Activated T-helper 1 cell treated with anti-CD3 and anti-CD28 coated beads, Interleukin-12 subunit alpha, Interleukin-12 subunit beta, Interleukin-2, Interleukin-4 antibody, amounts not matched to agents 30 ng/mL and 10 ng/mL and 1 ng/mL, durations not matched to agents 14 hours and 24 hours and 36 hours (primary cell): ENCODE measurements around the gene FADS2. TPM values are rescaled to one million over a fixed set of nuclear protein-coding genes. Genes with fewer than 3 reads are reported as not detected.

ENCODE experiments used
- DNase-seq: peaks from one replicate; pipeline ENCODE4 v3.0.0; 2021; ENCODE audit warnings: low spot score
- H3K27ac Mint-ChIP-seq: one replicate; pipeline ENCODE4 v1.8.0; 2021; ENCODE audit warnings: mild to moderate bottlenecking, mixed read lengths
- H3K27me3 Mint-ChIP-seq: one replicate; pipeline ENCODE4 v1.8.0; 2022; ENCODE audit warnings: mild to moderate bottlenecking, moderate library complexity, mixed read lengths; ENCODE audit not compliant: insufficient read depth
- H3K36me3 Mint-ChIP-seq: one replicate; pipeline ENCODE4 v1.8.0; 2021; ENCODE audit warnings: low read depth, mixed read lengths
- H3K4me1 Mint-ChIP-seq: one replicate; pipeline ENCODE4 v1.8.0; 2021; ENCODE audit warnings: low read depth, mixed read lengths
- H3K4me3 Mint-ChIP-seq: one replicate; pipeline ENCODE4 v1.8.0; 2021; ENCODE audit warnings: mild to moderate bottlenecking, moderate library complexity, mixed read lengths
- H3K9me3 Mint-ChIP-seq: one replicate; pipeline ENCODE4 v1.8.0; 2021; ENCODE audit warnings: mixed read lengths
- intact Hi-C: fragments of 100-400 bp; cut with micrococcal nuclease; formaldehyde crosslinking; loops from one replicate; pipeline ENCODE4 v1.15.1; 2024
- total RNA-seq: library from RNA; stranded (reverse); gene quantifications from 2 replicates; pipeline ENCODE4 v1.2.3, GENCODE V29; 2022

The FADS2 gene
- total RNA-seq, 1 donor from 2014 or later, result 250 TPM

DNA sequence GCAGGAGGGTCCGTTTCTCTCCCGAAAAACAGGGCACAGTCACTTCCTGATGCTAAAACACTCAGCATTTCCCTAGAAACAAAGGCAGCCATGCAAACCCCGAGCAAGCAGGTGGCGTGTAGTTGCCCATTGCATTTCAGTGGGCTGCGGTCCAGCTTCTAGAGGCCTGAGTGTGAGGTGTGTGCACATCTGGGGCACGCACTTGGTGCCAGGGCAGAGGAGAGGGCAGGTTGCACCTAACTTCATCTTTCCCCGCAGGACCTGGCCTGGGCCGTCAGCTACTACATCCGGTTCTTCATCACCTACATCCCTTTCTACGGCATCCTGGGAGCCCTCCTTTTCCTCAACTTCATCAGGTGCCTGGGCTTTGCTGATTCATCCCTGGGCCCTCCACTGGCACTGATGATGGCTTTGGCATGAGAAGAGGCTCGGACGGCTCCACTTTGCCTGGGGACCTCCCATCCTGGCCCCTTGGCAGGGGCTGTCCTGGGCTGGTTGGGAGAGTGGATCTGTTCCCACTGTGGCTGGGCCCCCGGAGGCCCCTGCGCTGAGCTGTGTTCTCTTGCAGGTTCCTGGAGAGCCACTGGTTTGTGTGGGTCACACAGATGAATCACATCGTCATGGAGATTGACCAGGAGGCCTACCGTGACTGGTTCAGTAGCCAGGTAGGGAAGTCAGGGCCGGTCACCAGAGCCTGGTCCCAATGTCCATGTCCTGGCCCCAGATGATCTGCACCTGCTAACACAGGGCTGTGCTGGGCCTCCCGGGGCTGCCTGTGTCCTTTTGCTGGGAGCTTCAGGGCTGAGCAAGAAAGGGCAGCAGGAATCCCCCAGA lies 34.8 kb downstream of the FADS2 start:
- intact Hi-C loops, result no loop called here
- H3K27me3 Mint-ChIP-seq, result no peaks in the 10 kb centered on the region
- H3K4me3 Mint-ChIP-seq, result no peak overlapping the region
- no peaks in the 10 kb centered on the region for H3K4me1 Mint-ChIP-seq
- H3K9me3 Mint-ChIP-seq, result no peaks in the 10 kb centered on the region
- H3K27ac Mint-ChIP-seq, result no peak overlapping the region
- no peak for DNase-seq
- peaks cover 39% of the 10 kb centered on the region for H3K36me3 Mint-ChIP-seq

DNA sequence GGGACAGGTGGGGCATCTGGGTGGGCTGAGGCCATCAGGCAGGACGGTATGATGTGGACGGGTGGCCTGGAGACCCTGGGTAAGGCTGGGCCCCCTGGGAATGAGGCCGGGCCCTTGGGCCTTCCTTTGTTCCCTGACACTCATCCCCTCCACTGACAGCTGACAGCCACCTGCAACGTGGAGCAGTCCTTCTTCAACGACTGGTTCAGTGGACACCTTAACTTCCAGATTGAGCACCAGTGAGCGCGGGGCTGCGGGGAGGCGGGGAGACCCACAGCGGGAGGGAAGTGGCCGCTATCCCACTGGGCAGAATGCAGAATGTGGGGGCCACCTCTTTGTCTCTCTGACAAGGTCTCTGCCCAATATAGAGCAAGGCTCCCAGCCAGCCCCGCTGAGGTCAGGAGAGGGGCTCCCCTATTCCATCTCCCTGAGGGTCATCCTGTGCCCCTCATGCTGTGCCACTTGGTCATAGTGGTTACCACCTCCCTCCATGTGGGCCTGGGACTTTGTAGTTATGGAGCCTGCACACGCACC lies 35.5 kb downstream of the FADS2 start:
- Mint-ChIP-seq H3K27me3 (no peaks in the 10 kb centered on the region), H3K9me3 (no peaks in the 10 kb centered on the region), H3K4me1 (no peaks in the 10 kb centered on the region), H3K27ac (no peak overlapping the region), H3K36me3 (peaks cover 39% of the 10 kb centered on the region), H3K4me3 (no peak overlapping the region)
- DNase-seq, result no peak
- intact Hi-C loops, result no loop called here

DNA sequence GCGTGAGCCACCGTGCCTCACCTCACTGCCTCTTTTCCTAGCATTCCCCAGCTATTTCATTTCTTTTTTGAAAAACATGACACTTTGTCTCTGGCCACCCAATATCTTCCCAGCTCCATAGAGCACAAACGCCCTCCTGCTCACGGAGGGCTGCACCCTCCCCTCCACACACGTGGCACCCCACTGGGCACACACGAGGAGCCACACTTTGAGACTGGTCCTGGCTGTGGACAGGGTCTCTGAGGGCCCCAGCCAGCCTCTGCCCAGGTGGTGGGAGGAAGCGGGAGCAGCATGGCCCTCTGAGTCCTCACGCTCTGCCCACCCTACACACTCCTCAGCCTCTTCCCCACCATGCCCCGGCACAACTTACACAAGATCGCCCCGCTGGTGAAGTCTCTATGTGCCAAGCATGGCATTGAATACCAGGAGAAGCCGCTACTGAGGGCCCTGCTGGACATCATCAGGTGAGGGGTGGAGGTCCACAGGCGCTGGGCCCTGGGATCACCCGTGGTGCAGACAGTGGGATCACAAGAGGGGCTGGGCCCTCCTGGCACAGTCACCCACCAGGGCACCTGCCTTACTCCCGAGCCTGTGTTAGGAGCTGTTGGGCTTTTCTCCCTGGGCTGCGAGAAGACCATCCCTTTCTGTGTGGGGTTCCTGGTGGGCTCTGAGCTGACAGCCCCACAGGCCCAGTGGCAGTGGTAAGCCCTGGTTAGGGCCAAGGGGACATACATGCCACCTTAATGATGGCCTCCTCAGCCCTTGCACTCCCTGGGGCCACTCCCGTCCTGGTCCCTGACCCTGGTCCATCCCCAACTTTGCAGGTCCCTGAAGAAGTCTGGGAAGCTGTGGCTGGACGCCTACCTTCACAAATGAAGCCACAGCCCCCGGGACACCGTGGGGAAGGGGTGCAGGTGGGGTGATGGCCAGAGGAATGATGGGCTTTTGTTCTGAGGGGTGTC lies 37.0 kb downstream of the FADS2 start:
- no peak for DNase-seq
- no peaks in the 10 kb centered on the region for H3K9me3 Mint-ChIP-seq
- H3K4me1 Mint-ChIP-seq, result no peaks in the 10 kb centered on the region
- H3K36me3 Mint-ChIP-seq, result peaks cover 26% of the 10 kb centered on the region
- intact Hi-C loops, result no loop called here
- no peaks in the 10 kb centered on the region for H3K27me3 Mint-ChIP-seq
- H3K4me3 Mint-ChIP-seq, result no peak overlapping the region
- no peak overlapping the region for H3K27ac Mint-ChIP-seq

DNA sequence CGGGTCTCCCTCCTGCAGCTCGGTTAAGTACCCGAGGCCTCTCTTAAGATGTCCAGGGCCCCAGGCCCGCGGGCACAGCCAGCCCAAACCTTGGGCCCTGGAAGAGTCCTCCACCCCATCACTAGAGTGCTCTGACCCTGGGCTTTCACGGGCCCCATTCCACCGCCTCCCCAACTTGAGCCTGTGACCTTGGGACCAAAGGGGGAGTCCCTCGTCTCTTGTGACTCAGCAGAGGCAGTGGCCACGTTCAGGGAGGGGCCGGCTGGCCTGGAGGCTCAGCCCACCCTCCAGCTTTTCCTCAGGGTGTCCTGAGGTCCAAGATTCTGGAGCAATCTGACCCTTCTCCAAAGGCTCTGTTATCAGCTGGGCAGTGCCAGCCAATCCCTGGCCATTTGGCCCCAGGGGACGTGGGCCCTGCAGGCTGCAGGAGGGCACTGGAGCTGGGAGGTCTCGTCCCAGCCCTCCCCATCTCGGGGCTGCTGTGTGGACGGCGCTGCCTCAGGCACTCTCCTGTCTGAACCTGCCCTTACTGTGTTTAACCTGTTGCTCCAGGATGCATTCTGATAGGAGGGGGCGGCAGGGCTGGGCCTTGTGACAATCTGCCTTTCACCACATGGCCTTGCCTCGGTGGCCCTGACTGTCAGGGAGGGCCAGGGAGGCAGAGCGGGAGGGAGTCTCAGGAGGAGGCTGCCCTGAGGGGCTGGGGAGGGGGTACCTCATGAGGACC lies 38.3 kb downstream of the FADS2 start:
- no peak for DNase-seq
- Mint-ChIP-seq H3K9me3 (no peaks in the 10 kb centered on the region), H3K36me3 (peaks cover 23% of the 10 kb centered on the region), H3K4me1 (peaks cover 5% of the 10 kb centered on the region), H3K27ac (no peak overlapping the region), H3K27me3 (no peaks in the 10 kb centered on the region), H3K4me3 (no peak overlapping the region)
- intact Hi-C loops, result no loop called here

DNA sequence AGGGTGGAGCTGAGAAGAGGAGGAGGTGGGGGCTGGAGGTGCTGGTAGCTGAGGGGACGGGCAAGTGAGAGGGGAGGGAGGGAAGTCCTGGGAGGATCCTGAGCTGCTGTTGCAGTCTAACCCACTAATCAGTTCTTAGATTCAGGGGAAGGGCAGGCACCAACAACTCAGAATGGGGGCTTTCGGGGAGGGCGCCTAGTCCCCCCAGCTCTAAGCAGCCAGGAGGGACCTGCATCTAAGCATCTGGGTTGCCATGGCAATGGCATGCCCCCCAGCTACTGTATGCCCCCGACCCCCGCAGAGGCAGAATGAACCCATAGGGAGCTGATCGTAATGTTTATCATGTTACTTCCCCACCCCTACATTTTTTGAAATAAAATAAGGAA lies 38.9 kb downstream of the FADS2 start:
- H3K4me3 Mint-ChIP-seq, result no peak overlapping the region
- intact Hi-C loops, result no loop called here

DNA sequence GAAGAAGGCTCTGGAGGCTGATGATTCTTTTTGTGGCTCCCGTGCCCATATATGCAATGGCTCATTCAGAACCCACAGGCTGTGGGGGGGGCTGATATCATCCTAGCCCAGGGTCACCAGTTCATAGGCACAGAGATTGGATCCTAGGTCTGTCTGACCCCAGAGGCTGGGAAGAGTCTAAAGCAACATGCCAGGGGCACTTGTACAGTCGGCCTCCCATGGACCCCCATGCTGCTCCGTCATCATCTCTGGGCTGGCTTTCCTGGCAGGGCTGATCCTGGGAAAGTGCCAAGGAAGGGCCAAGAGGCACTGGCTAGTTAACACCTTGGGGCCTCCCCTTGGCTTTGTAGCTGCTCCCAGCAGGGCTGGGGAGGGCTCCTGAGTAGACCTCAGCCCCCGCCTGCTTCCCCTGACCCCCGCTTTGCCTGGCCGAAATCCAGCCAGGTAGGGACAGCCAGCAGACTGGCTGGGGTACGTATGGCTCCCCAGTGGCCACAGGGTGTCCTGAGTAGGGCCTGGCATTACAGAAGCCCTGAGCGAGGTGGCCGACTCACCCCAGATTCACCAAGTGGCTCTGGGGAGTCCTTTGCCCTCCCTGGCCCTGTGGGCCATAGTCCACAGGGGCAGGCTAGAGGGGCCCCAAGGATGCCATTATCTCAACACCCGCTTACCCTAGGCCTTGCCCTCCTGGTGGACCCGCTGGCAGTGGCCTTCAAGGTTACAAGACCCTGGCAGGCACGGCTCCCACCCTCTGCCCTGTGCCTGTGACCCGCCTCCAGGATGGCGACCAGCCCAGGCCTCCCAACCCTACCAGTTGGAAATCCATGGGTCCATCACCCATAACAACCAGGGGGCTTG lies 40.7 kb downstream of the FADS2 start:
- Mint-ChIP-seq H3K27me3 (no peaks in the 10 kb centered on the region), H3K4me3 (no peak overlapping the region), H3K36me3 (peaks cover 14% of the 10 kb centered on the region), H3K4me1 (peaks cover 6% of the 10 kb centered on the region), H3K9me3 (no peaks in the 10 kb centered on the region), H3K27ac (no peak overlapping the region)
- intact Hi-C loops, result no loop called here
- no peak for DNase-seq

More for the DNA sequence above, 38.9 kb downstream of the FADS2 start:
- H3K4me1 Mint-ChIP-seq, result peaks cover 6% of the 10 kb centered on the region
- H3K27ac Mint-ChIP-seq, result no peak overlapping the region
- peaks cover 17% of the 10 kb centered on the region for H3K36me3 Mint-ChIP-seq
- no peak for DNase-seq
- no peaks in the 10 kb centered on the region for H3K9me3 Mint-ChIP-seq
- no peaks in the 10 kb centered on the region for H3K27me3 Mint-ChIP-seq

DNA sequence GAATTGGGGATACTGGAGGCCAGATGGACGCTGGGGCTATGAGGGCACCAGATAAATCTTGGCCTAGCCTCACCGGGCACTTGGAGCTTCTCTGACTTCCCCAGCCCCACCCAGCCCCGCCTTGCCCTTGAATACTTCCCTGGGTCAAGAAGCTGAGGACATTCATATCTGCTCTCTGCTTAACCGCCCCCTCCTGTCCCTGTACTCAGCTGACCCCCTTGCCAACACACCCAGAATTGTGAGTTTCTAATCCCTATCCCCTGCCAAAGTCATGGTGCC lies 41.3 kb downstream of the FADS2 start:
- H3K9me3 Mint-ChIP-seq, result no peaks in the 10 kb centered on the region
- peaks cover 14% of the 10 kb centered on the region for H3K36me3 Mint-ChIP-seq
- H3K4me1 Mint-ChIP-seq, result peaks cover 6% of the 10 kb centered on the region
- no peak overlapping the region for H3K27ac Mint-ChIP-seq
- no peaks in the 10 kb centered on the region for H3K27me3 Mint-ChIP-seq
- H3K4me3 Mint-ChIP-seq, result no peak overlapping the region
- intact Hi-C loops, result no loop called here
- DNase-seq, result no peak

DNA sequence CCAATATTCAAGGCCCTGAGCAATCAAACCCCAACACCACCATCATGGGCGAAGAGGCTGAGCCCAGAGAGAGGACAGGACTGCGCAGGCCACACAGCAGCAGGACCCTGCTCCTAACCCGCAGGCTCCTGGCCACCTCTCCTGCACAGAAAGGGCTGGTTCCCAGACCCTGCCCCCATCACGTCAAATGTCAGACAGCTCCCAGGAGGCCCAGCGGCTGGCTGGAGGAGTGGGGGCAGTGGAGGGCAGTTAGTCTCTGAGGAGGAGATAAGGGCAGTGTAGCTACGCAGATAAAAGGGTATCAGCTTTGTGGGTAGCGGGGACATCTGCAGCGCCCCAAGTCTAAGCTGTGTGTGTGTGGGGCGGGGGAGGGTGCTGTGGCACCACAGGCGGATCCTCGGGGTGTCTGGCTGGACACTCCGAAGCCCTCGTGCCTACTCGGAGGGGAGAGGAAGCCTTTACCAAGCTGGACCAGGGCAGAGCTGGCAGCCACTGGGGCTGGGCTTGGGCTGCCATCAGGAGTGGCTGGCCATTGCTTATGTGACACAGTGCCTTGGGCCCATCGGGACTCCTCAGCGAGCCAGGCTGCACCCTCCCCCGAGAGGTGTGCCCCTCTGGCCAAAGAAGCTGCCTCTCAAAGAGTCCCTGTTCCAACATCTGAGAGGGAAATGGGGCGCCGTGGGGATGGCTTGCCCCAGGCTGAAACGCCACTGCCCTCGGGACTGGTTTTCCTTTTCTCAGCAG lies 41.8 kb downstream of the FADS2 start:
- Mint-ChIP-seq H3K9me3 (no peaks in the 10 kb centered on the region), H3K4me3 (no peak overlapping the region), H3K36me3 (peaks cover 11% of the 10 kb centered on the region), H3K4me1 (peaks cover 6% of the 10 kb centered on the region), H3K27ac (no peak overlapping the region), H3K27me3 (no peaks in the 10 kb centered on the region)
- intact Hi-C loops, result loop anchor here (2.0 kb wide), 2 partner anchors 339 to 441 kb away; partner anchors contain the start of gene SCGB2A1
- DNase-seq, result no peak

DNA sequence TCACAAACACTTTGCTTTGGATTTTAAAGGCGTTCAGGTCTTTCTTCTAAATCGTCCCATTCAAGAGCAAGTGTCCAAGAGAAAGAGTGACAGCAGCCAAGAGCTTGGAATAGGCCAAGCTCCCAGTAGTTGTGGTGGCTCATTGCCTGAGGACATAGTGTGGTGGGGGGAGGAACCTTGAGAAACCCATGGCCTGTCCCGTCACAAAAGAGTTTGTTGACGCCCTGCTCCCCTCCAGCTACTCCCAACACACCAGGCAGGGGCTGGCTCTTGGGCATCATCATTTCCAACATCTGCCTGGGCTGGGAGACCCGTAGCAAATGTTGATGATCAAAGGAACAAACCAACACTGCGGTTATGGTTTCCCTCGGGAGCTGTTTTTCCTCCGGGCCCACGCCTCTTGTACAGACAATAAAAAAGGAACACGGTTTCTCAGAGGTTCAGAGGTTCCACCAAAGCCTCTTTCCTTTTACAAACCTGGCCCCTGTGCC lies 42.5 kb downstream of the FADS2 start:
- Mint-ChIP-seq H3K4me3 (no peak overlapping the region), H3K9me3 (no peaks in the 10 kb centered on the region), H3K36me3 (peaks cover 5% of the 10 kb centered on the region), H3K4me1 (peaks cover 6% of the 10 kb centered on the region), H3K27ac (no peak overlapping the region), H3K27me3 (no peaks in the 10 kb centered on the region)
- no peak for DNase-seq
- intact Hi-C loops, result loop anchor here (1.0 to 2.0 kb wide), 7 partner anchors 29 to 440 kb away; partner anchors contain the start of gene SCGB2A1

DNA sequence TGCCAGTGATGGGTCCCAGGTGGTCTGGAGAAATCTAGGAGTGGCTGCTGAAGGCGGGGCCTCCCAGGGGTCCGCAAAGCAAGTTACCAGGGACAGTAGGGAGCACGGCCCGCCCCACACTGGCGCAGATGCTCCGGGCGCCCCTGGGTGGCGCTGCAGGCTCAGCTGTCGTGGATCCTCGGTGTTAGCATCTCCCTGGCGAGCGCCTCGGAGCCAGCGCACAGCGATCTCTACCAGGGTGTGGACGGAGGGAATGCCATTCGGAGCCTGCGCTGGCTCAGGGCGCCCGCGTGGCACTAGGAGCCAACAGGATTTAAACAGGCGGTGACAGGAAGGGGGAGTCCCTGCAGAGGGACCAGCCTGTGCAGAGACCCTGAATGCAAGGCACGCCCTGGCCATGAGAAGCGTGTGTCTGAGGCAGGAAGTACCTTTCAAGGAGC lies 43.1 kb downstream of the FADS2 start:
- no peak overlapping the region for H3K27ac Mint-ChIP-seq
- intact Hi-C loops, result loop anchor here (1.0 to 2.0 kb wide), 7 partner anchors 28 to 440 kb away; partner anchors contain the start of gene SCGB2A1
- peak; percentile 60 for DNase-seq
- peak overlapping the region; percentile 49 for H3K4me3 Mint-ChIP-seq
- no peaks in the 10 kb centered on the region for H3K27me3 Mint-ChIP-seq
- H3K9me3 Mint-ChIP-seq, result no peaks in the 10 kb centered on the region
- H3K36me3 Mint-ChIP-seq, result no peaks in the 10 kb centered on the region
- H3K4me1 Mint-ChIP-seq, result peaks cover 6% of the 10 kb centered on the region

DNA sequence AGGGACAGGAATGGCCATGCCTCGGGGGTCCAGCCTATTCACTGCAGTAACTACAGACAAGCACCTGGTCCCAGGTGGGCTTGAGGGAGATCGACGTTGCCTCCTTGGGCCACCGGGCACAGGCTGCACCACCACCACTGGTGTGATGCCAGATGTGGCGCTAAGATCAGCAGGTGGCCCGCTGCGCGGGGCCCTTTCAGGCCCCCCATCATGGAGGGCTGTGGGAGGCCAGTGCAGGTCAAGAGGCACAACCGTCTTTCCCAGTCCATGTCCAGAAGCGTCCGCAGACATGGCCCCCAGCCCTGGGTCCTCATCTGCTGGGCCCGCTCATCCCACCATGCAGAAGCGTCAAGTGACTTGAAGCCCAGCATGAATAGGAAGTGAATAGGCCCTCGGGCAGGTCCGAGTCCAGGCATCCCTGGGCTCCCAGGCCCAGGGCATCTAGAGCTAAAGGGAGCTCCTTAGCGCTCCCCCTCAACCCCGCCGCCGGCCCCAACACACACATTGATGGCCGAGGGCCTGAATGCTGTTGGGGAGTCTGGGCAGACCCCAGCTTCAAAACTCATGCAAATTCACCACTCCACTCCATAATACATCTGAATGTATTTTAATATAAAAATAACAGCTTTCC lies 45.0 kb downstream of the FADS2 start:
- DNase-seq, result no peak

More for the DNA sequence above, 45.0 kb downstream of the FADS2 start:
- H3K4me1 Mint-ChIP-seq, result peaks cover 6% of the 10 kb centered on the region
- no peaks in the 10 kb centered on the region for H3K27me3 Mint-ChIP-seq
- no peaks in the 10 kb centered on the region for H3K36me3 Mint-ChIP-seq
- intact Hi-C loops, result no loop called here
- no peak overlapping the region for H3K4me3 Mint-ChIP-seq
- H3K27ac Mint-ChIP-seq, result no peak overlapping the region
- no peaks in the 10 kb centered on the region for H3K9me3 Mint-ChIP-seq
